Fibroblast of pulmonary artery (primary cell): Measurements from ENCODE around the gene A4GALT.
A peak's percentile ranks its signal among the peaks of the same experiment; 100 is the strongest.
"Not testable (repeated sequence)": the region's sequence is repeated elsewhere in the genome, so short reads cannot be mapped to it uniquely, and the experiment has no call there.

ENCODE experiments used
- DNase-seq: peaks from one replicate; pipeline ENCODE4 v3.0.0-alpha.2; 2010; ENCODE audit warnings: low read depth
- H3K4me3 ChIP-seq: replicated peaks from 2 replicates; pipeline ENCODE4 v1.5.1; 2011; ENCODE audit warnings: low read depth, mild to moderate bottlenecking, control low read depth, low read length, moderate library complexity
- CTCF ChIP-seq: IDR thresholded peaks from 2 replicates; pipeline ENCODE4 v1.5.1; 2011; ENCODE audit warnings: mild to moderate bottlenecking, control low read depth, low read length, inconsistent platforms; ENCODE audit errors: missing control alignments

The A4GALT gene

GRCh38 chr22:42752912-42753311 is 32.2 kb upstream of the A4GALT start:
- TF ChIP-seq CTCF: no peak
- no peak overlapping the region for H3K4me3 ChIP-seq
- peak; percentile 20 for DNase-seq

GRCh38 chr22:42752230-42752746 is 31.6 kb upstream of the A4GALT start:
- DNase-seq: no peak
- H3K4me3 ChIP-seq: no peak overlapping the region
- TF ChIP-seq CTCF: no peak

DNA sequence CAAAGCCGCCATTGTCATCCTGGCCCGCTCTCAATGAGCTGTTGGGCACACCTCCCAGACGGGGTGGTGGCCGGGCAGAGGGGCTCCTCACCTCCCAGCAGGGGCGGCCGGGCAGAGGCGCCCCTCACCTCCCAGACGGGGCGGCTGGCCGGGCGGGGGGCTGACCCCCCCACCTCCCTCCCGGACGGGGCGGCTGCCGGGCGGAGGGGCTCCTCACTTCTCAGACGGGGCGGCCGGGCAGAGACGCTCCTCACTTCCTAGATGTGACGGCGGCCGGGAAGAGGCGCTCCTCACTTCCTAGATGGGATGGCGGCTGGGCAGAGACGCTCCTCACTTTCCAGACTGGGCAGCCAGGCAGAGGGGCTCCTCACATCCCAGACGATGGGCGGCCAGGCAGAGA is 29.8 kb upstream of the A4GALT start:
- not testable (repeated sequence) for DNase-seq, H3K4me3 ChIP-seq

DNA sequence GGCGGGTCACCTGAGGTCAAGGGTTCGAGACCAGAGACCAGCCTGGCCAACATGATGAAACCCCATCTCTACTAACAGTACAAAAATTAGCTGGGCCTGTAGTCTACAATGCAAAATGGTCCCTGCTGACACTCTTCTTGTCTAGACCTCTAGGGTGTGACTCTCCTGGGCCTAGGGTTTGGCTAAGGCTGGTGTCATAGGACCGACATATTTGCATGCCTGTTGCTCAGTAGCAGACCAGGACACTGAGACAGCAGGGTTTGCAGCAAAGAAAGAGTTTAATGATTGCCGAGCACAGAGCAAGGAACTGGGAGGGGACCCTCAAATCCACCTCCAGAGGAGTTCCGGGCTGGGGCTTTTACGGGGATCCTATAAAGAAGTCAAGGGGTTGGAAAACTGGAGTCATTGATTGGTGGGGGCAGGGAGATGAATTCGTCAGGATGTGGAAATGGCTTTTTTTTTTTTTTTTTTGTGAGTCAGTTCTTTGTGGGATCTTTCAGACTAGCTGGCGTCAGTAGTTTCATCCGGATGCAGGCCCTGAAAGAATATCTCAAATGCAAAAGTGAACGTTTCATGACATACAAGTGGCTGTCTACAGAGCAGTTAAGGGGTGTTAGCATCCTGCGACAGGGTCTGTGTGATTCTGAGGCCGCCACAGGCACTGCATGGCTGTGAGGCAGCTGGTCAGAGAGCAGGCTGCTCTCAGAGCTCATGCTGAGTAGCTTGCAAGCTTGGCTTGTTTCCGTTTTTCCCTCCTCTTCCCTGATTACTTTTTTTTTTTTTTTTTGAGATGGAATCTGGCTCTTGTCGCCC is 27.2 kb upstream of the A4GALT start:
- H3K4me3 ChIP-seq: no peak overlapping the region
- DNase-seq: peak; percentile 78
- no peak for TF ChIP-seq CTCF

- no peak overlapping the region for H3K4me3 ChIP-seq
- peak; percentile 47 for DNase-seq
- no peak for TF ChIP-seq CTCF
Observed at GRCh38 chr22:42745118-42745517, 24.4 kb upstream of the A4GALT start.

- no peak overlapping the region for H3K4me3 ChIP-seq
- TF ChIP-seq CTCF: no peak
- DNase-seq: peak; percentile 97
Observed at GRCh38 chr22:42743501-42743991, 22.9 kb upstream of the A4GALT start.

DNA sequence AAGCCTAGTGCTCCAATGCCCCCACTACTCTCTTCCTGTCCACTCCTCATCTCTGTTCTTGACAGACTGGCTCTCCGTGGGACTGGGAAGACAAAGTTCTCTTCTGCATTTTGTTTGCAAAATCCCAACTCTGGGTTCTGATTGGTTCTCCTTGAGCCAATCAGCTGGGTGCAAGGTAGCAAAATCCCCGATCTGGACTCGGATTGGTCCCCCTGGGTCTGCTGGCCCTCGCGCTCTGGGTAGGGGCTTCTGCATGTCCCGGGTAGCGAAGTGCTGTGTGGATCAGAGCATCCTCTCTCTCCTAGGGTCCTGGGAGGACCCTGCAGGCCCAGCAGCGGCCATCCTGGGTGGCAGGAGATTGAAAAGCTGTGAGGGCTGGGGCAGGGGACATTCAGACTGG is 22.3 kb upstream of the A4GALT start:
- H3K4me3 ChIP-seq: no peak overlapping the region
- no peak for TF ChIP-seq CTCF
- DNase-seq: no peak

DNA sequence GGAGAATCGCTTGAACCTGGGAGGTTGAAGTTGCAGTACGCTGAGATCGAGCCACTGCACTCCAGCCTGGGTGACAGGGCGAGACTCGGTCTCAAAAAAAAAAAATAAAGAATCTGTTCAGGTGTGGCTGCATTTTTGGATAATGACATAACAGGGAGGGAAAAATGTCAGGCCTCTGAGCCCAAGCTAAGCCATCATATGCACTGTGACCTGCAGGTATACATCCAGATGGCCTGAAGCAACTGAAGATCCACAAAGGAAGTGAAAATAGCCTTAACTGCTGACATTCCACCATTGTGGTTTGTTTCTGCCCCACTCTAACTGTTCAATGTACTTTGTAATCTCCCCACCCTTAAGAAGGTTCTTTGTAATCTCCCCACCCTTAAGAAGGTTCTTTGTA is 19.6 kb upstream of the A4GALT start:
- DNase-seq, H3K4me3 ChIP-seq: not testable (repeated sequence)
